Hypothalamus (tissue), 51 donors: Measurements from ENCODE around the gene GLIS1.
"Not testable (repeated sequence)": the region's sequence is repeated elsewhere in the genome, so short reads cannot be mapped to it uniquely, and the experiment has no call there.

Experiments used
- DNase-seq, 51 donors: peaks; one replicate each; lab custom pipeline; 2025; lab: John Stamatoyannopoulos, UW

GLIS1 gene

DNA sequence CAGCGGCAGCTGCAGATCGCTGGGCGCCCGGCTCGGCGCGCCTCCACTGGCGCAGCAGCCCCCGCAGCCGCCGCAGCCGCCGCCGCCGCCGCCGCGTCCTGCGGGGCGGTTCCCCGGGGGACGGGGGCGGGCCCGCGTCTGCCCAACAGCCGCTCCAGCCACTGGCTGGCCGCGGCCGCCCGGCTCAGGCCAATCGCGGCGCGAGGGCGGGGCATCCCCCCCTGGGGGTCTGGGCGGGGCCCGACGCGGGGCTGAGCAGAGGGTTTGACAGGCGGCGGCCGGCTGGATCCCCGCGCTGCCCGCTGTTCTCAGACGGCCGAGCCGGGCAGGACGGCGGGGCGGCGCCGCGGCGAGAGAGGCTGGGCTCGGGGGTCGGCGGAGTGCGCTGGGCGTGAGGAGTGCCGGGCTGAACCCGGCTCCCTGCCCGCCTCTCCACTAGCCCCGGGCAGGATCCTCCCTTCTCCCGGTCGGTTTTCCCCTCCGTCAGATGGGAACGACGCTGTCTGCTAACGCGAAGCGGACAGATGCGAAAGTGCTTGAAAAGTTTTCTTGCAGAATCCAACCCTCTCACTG, at the start of gene GLIS1:
Gene GLIS1, minus strand, starts transcription at position 56 of the 573 bp plus-strand sequence. CDS start 1,100 bp downstream, outside the sequence.
- peak in 44 of 51 donors; percentile 4 to 81 (median 48) for DNase-seq

DNA sequence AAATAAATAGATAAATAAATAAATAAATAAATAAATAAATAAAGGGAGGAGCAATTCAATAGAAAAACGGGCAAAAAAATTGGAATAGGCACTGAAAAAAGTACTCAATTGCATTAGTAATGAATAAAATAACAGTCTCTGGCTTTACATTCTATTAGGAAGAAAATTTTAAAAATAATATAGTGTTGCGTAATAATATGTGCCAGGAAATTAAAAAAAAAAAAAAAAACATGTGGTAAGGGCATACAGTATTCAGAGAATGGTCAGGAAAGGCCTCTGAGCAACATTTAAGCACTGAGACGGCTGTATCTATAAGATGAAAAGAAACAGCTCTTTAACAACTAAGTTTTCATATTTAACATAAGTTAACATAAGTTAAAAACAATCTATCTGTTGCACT, 48.7 kb upstream of the GLIS1 start:
- no peak for DNase-seq

DNA sequence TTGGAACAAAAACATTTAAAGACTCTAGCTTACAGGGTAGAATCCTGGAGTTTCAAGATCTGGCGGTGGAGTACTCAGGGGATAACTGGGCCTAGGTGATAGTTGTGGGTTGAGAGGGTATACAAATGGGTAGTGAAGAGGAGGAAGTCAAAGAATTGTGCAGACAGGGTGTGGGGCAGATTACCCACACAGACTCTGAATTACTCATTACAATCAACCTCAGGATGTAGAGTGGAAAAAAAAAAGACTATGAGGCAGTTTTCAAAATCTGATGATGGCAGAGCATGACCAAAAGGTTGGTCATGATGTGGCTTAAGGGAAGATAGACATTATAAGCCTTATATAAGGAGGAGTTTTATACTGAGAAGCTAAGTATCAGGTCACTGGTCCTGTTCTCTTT, 44.1 kb upstream of the GLIS1 start:
- no peak for DNase-seq

DNA sequence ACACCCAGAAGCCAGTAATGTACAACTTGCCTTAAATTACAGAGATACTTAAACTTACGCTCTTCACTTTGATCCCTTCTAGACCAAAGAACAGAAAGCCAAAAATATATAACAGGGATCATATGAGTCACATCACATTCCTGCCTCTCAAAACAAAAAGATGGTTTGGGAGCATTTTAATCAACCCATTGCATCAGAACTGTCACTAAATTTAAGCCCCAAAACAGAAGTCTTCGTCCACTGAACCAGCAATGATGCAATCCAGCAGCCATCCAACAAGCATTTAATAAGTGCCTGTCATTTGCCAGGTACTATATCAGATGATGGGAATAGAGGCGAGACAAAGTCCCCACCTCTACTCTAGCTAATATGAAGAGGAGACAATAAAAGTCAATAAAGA, 42.7 kb upstream of the GLIS1 start:
- DNase-seq, result no peak

DNA sequence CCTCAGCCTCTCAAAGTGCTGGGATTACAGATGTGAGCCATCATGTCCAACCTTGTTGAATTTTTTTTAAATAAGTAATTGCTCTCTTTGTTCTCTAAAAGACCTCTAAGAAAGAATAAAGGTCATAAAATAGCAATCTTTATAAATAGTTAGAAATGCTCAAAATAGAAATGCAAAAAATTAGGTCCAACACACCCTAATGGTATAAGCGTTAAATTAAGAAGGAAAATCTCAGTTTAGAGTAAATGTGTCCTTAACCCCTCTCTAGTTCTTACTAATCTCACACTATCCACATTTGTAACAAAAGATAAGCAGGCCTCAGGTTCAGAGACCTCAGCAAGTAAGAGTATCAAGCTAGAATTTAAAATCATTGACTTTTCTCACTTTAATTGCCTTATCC, 38.3 kb upstream of the GLIS1 start:
- DNase-seq, result no peak

GRCh38 chr1:53771648-53772047, 32.7 kb upstream of the GLIS1 start:
- no peak for DNase-seq

DNA sequence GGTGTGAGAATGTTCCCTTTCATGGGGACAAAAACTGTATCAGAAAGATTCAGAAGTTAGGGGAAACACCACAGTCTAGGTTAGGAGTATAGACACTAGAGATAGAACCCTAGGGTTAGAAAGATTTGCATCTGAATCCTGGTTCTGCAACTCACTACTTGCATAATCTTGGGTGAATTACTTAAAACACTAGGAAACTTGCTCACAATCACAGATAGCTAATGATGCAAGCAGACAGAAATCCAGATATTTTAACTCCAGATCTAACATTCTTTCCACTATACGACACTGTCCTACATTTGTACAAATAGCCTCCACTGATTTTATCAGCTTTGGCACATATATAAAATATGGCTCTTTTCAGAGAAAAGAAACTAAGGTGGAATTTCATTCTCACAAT, 30.8 kb upstream of the GLIS1 start:
- no peak for DNase-seq

GRCh38 chr1:53769184-53769583, 30.2 kb upstream of the GLIS1 start:
- no peak for DNase-seq

DNA sequence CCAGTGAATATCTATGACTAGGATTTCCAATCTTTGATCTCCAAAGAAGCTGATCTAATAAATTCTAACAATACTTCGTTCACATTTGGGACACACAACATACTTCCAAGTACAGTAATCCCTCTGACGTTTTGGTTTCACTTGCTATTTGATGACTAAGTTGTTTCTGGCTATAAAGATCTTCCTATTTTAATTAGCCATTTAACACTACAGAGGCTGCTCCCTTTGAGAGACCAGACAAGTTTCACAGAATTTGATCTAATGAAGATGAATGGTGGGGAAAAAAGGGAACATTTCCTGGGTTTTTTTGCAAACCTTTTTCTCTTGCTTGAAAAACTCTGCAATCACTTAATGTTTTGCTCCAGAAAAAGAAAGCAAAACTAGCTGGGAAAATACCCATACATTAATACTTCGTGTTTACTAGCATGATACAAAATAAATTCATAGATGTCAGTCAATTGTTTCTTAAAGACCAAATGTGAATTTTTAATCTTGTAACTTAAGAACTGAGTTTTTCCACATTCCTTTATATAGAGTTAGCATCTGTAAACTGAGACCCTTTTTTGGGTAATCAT, 28.0 kb upstream of the GLIS1 start:
- DNase-seq, result no peak

DNA sequence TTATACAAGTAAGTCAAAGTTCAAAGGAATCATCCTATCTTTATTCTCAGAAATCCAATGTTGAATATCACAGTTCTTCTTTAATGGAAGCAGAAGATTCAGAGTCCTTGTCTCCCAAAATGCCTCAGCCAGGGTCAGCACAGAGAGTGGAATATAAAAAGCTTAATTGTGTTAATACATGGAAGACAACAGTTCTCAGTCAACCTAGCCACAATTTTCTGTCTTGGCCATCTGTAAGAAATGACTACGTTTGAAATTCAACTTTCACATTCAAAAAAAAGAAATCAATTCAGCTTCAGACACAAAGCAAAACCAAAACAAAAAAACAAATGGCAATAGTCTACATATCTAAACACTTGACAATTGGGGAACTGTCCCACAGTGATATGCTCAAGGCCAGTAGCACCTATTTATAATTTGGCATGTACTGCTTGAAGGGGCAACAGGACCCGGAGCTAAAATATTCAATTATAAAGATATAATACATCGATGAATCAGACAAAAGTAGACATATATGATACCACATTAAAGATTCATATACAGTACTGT, 27.3 kb upstream of the GLIS1 start:
- DNase-seq, result no peak

GRCh38 chr1:53765657-53766056, 26.7 kb upstream of the GLIS1 start:
- DNase-seq, result no peak

GRCh38 chr1:53763911-53764310, 24.9 kb upstream of the GLIS1 start:
- DNase-seq, result no peak

- no peak for DNase-seq
These were observed 24.5 kb upstream of the GLIS1 start for GRCh38 chr1:53763461-53763860.

GRCh38 chr1:53760497-53760896, 21.5 kb upstream of the GLIS1 start:
- DNase-seq, result not testable (repeated sequence)

GRCh38 chr1:53755874-53756273, 16.9 kb upstream of the GLIS1 start:
- DNase-seq, result no peak

- DNase-seq, result peak in 7 of 51 donors; percentile 1 to 30 (median 10)
These were observed 15.7 kb upstream of the GLIS1 start for GRCh38 chr1:53754484-53755312.

- DNase-seq, result no peak
These were observed 13.3 kb upstream of the GLIS1 start for GRCh38 chr1:53752281-53752680.

DNA sequence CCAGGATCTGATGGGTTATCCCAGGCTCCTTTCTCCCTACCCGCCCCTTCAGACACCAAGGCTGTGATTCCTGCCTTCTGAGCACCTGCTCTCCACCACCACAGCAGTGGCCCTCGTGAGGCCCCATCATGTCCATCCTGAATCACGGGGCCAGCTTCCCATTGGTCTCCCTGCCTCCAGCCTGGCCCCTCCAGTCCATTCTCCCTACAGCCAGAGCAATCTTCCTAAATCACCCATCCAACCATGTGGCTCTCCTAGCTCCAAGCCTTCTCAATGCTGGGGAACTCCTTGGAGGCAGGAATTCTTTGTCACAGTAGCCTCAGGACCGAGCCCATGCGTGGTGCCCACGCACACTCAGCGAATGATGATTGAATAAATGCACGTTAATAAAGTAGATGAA, 8.9 kb upstream of the GLIS1 start:
- DNase-seq, result no peak

DNA sequence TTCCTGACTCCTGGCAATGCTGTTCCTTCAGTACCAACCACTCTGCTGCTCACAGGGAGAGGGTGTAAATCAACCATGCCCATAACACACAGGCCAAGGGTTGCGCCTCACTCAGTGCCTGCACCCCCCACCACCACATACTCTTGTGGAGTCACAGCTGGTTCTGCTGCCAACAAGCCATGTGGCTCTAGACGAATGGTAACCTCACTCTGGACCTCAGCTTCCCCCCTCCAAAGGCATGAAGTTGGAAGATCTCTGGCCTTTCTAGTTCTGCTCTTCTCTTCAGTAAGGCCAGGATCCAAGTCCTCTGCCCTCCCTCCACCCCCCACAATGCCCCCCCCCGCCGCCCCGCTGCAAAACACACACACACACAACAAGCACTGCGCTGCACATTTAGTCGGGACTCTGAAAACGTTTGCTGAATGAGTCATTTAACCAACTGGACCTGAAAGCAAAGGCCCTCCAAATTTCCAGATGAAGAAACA, 1.7 kb upstream of the GLIS1 start:
- no peak for DNase-seq

- DNase-seq, result peak in 3 of 51 donors; percentile 10 to 51 (median 17)
These were observed 507 bp downstream of the GLIS1 start for GRCh38 chr1:53738205-53739108.
